ENCODE results near the gene ATP13A1.

- no peak for TF ChIP-seq CTCF (conservative IDR thresholded peaks at IDR 0.05)
- no peak for TF ChIP-seq EZH2 (IDR thresholded peaks at IDR 0.05; ENCODE audit: low read depth)
These were observed 13.9 kb downstream of the ATP13A1 start for GRCh38 chr19:19649580-19649995.
